GM12864 (cell line): ENCODE results near the gene AHCY.
"Not testable (repeated sequence)": the region's sequence is repeated elsewhere in the genome, so short reads cannot be mapped to it uniquely, and the experiment has no call there.

Source experiments
- DNase-seq: peaks from one replicate; pipeline ENCODE4 v3.0.0-alpha.2; 2011; ENCODE audit warnings: low read depth
- H3K4me3 ChIP-seq: 2 replicates; pipeline ENCODE4 v1.5.1; 2011; ENCODE audit warnings: mild to moderate bottlenecking, low read depth, low read length, control low read depth
- CTCF ChIP-seq: IDR thresholded peaks from 2 replicates; pipeline ENCODE4 v1.5.1; 2011; ENCODE audit warnings: low read depth, mild to moderate bottlenecking, moderate library complexity, low read length, control low read depth, inconsistent platforms; ENCODE audit errors: missing control alignments

Gene AHCY

GRCh38 chr20:34271956-34272355 lies 31.2 kb downstream of the AHCY start:
- DNase-seq = no peak
- no peak overlapping the region for H3K4me3 ChIP-seq

GRCh38 chr20:34269996-34270627 lies 33.0 kb downstream of the AHCY start:
- no peak overlapping the region for H3K4me3 ChIP-seq
- no peak for TF ChIP-seq CTCF
- DNase-seq = no peak

More at GRCh38 chr20:34271956-34272355, 31.2 kb downstream of the AHCY start:
- TF ChIP-seq CTCF = no peak

GRCh38 chr20:34268851-34269636 lies 34.1 kb downstream of the AHCY start:
- no peak overlapping the region for H3K4me3 ChIP-seq
- DNase-seq = no peak

GRCh38 chr20:34268145-34268544 lies 35.0 kb downstream of the AHCY start:
- DNase-seq = no peak
- no peak overlapping the region for H3K4me3 ChIP-seq
- no peak for TF ChIP-seq CTCF

More at GRCh38 chr20:34268851-34269636, 34.1 kb downstream of the AHCY start:
- TF ChIP-seq CTCF = no peak

GRCh38 chr20:34264141-34264540 lies 39.0 kb downstream of the AHCY start:
- no peak overlapping the region for H3K4me3 ChIP-seq
- TF ChIP-seq CTCF = no peak
- DNase-seq = no peak

GRCh38 chr20:34263468-34263867 lies 39.7 kb downstream of the AHCY start:
- not testable (repeated sequence) for H3K4me3 ChIP-seq, DNase-seq

GRCh38 chr20:34262488-34263288 lies 40.5 kb downstream of the AHCY start:
- DNase-seq = no peak
- TF ChIP-seq CTCF = no peak
- H3K4me3 ChIP-seq = no peak overlapping the region
